HuH-7 (cell line): Measurements from ENCODE around the gene NOXO1.

Source experiments
- DNase-seq: peaks from one replicate; pipeline ENCODE4 v3.0.0; 2011; ENCODE audit warnings: low spot score

NOXO1 gene

GRCh38 chr16:1997494-1998359, 16.5 kb upstream of the NOXO1 start:
- no peak for DNase-seq

- DNase-seq: peak; percentile 61
These were observed 12.5 kb upstream of the NOXO1 start for GRCh38 chr16:1993731-1994131.

- DNase-seq: no peak
These were observed 11.5 kb upstream of the NOXO1 start for GRCh38 chr16:1992704-1993317.

- peak; percentile 90 for DNase-seq
These were observed 10.9 kb upstream of the NOXO1 start for GRCh38 chr16:1991948-1992703.

GRCh38 chr16:1991588-1991947, 10.3 kb upstream of the NOXO1 start:
- no peak for DNase-seq

- no peak for DNase-seq
These were observed 9.9 kb upstream of the NOXO1 start for GRCh38 chr16:1991135-1991551.

GRCh38 chr16:1990351-1991134, 9.3 kb upstream of the NOXO1 start:
- peak; percentile 73 for DNase-seq

GRCh38 chr16:1990101-1990350, 8.8 kb upstream of the NOXO1 start:
- no peak for DNase-seq

GRCh38 chr16:1989209-1990100, 8.2 kb upstream of the NOXO1 start, which contains the start of gene SYNGR3:
Gene SYNGR3, plus strand, starts transcription at chr16:1989970. Its CDS starts 133 bp downstream, at chr16:1990103.
- DNase-seq: no peak

GRCh38 chr16:1987198-1987597, 5.9 kb upstream of the NOXO1 start:
- no peak for DNase-seq

- no peak for DNase-seq
These were observed 4.3 kb upstream of the NOXO1 start for GRCh38 chr16:1985466-1986150.

- peak; percentile 49 for DNase-seq
These were observed 3.3 kb upstream of the NOXO1 start for GRCh38 chr16:1984347-1985225.

- DNase-seq: peak; percentile 98
These were observed 2.5 kb upstream of the NOXO1 start, which contains the start of gene GFER for GRCh38 chr16:1983544-1984346. Gene GFER, plus strand, starts transcription at chr16:1984193. Its CDS starts 26 bp downstream, at chr16:1984219.

- no peak for DNase-seq
These were observed 1.8 kb upstream of the NOXO1 start for GRCh38 chr16:1982991-1983543.

GRCh38 chr16:1982013-1982433, 754 bp upstream of the NOXO1 start:
- no peak for DNase-seq

GRCh38 chr16:1980770-1981087, 540 bp downstream of the NOXO1 start:
- DNase-seq: no peak

- DNase-seq: no peak
These were observed 1.1 kb downstream of the NOXO1 start for GRCh38 chr16:1980030-1980769.
